Gastrocnemius medialis (tissue), 4 donors: ENCODE results near the gene ZYG11B. TPM values are rescaled to one million over a fixed set of nuclear protein-coding genes. Genes with fewer than 3 reads are reported as not detected.
"Not testable (repeated sequence)": the region's sequence is repeated elsewhere in the genome, so short reads cannot be mapped to it uniquely, and the experiment has no call there.

Experiments
- ATAC-seq, 2 donors: fragments of 150-250 bp; one replicate each; pipeline ENCODE4 v1.9.1; 2016
- DNase-seq, 2 donors: peaks; one replicate each; pipeline ENCODE4 v3.0.0-alpha.2; 2019
- H3K27ac ChIP-seq, 4 donors: fragments of 200-600 bp; sonication (generic); 1 replicate in 1 of 4; 2 replicates in 3 of 4; pipeline ENCODE4 v1.5.1; 2016 to 2018; ENCODE audit warnings: mild to moderate bottlenecking in 2 of 4, moderate library complexity in 1 of 4
- H3K27me3 ChIP-seq, 3 donors: fragments of 200-600 bp; sonication (generic) in 2 of 3; 1 replicate in 1 of 3; 2 replicates in 2 of 3; pipeline versions ENCODE4 v1.5.1 to v1.6.0; 2016 to 2019; ENCODE audit warnings: mild to moderate bottlenecking in 1 of 3, moderate library complexity in 1 of 3
- H3K36me3 ChIP-seq, 2 donors: fragments of 200-600 bp; sonication (generic) in 1 of 2; one replicate each; pipeline ENCODE4 v1.5.1; 2017 to 2018
- H3K4me1 ChIP-seq, 2 donors: fragments of 200-600 bp; sonication (generic) in 1 of 2; one replicate each; pipeline ENCODE4 v1.5.1; 2016 to 2017; ENCODE audit warnings: mild to moderate bottlenecking in 2 of 2
- H3K4me3 ChIP-seq, 4 donors: fragments of 200-600 bp; sonication (generic) in 3 of 4; 1 replicate in 1 of 4; 2 replicates in 3 of 4; pipeline ENCODE4 v1.5.1; 2016 to 2019; ENCODE audit warnings: mild to moderate bottlenecking in 2 of 4
- H3K9me3 ChIP-seq, 3 donors: fragments of 200-600 bp; sonication (generic) in 2 of 3; 1 replicate in 1 of 3; 2 replicates in 2 of 3; pipeline ENCODE4 v1.5.1; 2016 to 2019
- POLR2A ChIP-seq, 2 donors: fragments of 450-650 bp; IDR thresholded peaks; one replicate each; pipeline ENCODE4 v1.6.1; 2017; ENCODE audit warnings: antibody characterized with exemption in 2 of 2, mild to moderate bottlenecking in 2 of 2, moderate library complexity in 2 of 2
- in situ Hi-C, 4 donors: fragments of 200-750 bp; cut with MboI; loops; one replicate each; pipeline versions ENCODE4 v1.15.0 to v1.8.0; 2017; ENCODE audit warnings: low sequenced_read_pairs in 4 of 4
- intact Hi-C: fragments of 100-400 bp; cut with DNase I; formaldehyde crosslinking; loops from one replicate; pipeline ENCODE4 v1.15.1; 2023; ENCODE audit warnings: low total_unique reads
- total RNA-seq, 4 donors: library from RNA; depleted of rRNA; stranded (reverse); fragments of >200 nt; gene quantifications; one replicate each; pipeline versions ENCODE4 v1.1.0 to v1.2.3, GENCODE V29; 2016
- TF ChIP-seq, protein P1 (sequence below), 5 experiments: fragments of 450-650 bp in 3 of 5; fragments of 200-600 bp in 2 of 5; sonication (generic) in 2 of 5; IDR thresholded peaks in 4 of 5; conservative IDR thresholded peaks in 1 of 5; 1 replicate in 4 of 5; 2 replicates in 1 of 5; pipeline ENCODE4 v1.5.1; 2016 to 2019; ENCODE audit warnings: antibody characterized with exemption in 5 of 5, mild to moderate bottlenecking in 3 of 5, moderate library complexity in 3 of 5

The ZYG11B gene
- total RNA-seq, 4 donors from 2014 or later, result 136 to 248 (median 194) TPM

GRCh38 chr1:52795464-52795863 is 69.2 kb downstream of the ZYG11B start:
- no peaks in the 10 kb centered on the region for H3K4me1 ChIP-seq
- H3K27me3 ChIP-seq, result no peaks in the 10 kb centered on the region
- no peak overlapping the region for H3K27ac ChIP-seq
- in situ Hi-C loops (no loop called here), intact Hi-C loops (no loop called here)
- H3K4me3 ChIP-seq, result no peak overlapping the region
- DNase-seq (no peak), ATAC-seq (no peak)
- TF ChIP-seq, protein P1, sequence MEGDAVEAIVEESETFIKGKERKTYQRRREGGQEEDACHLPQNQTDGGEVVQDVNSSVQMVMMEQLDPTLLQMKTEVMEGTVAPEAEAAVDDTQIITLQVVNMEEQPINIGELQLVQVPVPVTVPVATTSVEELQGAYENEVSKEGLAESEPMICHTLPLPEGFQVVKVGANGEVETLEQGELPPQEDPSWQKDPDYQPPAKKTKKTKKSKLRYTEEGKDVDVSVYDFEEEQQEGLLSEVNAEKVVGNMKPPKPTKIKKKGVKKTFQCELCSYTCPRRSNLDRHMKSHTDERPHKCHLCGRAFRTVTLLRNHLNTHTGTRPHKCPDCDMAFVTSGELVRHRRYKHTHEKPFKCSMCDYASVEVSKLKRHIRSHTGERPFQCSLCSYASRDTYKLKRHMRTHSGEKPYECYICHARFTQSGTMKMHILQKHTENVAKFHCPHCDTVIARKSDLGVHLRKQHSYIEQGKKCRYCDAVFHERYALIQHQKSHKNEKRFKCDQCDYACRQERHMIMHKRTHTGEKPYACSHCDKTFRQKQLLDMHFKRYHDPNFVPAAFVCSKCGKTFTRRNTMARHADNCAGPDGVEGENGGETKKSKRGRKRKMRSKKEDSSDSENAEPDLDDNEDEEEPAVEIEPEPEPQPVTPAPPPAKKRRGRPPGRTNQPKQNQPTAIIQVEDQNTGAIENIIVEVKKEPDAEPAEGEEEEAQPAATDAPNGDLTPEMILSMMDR (IDR thresholded peaks at IDR 0.05 in 4 of 5, conservative IDR thresholded peaks at IDR 0.05 in 1 of 5), result no peak
- no peak for TF ChIP-seq POLR2A (IDR thresholded peaks at IDR 0.05)
- H3K9me3 ChIP-seq, result no peaks in the 10 kb centered on the region
- peaks cover 0 to 58% of the 10 kb centered on the region in 2 donors for H3K36me3 ChIP-seq

DNA sequence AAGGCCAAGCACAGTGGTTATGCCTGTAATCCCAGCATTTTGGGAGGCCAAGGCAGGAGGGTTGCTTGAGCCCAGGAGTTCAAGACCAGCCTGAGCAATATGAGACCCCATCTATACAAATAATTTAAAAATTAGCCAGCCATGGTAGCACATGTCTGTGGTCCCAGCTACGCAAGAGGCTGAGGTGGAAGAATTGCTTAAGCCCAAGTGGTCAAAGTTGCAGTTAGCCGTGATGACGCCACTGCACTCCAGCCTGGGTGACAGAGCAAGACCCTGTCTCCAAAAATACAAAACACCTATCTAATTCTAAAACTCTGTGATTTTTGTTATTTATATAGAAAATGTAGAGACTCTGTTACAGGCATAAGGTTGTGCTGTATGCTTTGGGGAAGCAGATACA is 72.1 kb downstream of the ZYG11B start:
- in situ Hi-C loops (no loop called here), intact Hi-C loops (no loop called here)
- Histone ChIP-seq H3K4me1 (no peaks in the 10 kb centered on the region), H3K27ac (no peak overlapping the region), H3K9me3 (no peaks in the 10 kb centered on the region), H3K36me3 (peaks cover 0 to 56% of the 10 kb centered on the region in 2 donors), H3K27me3 (no peaks in the 10 kb centered on the region), H3K4me3 (no peak overlapping the region)
- DNase-seq (no peak), ATAC-seq (no peak)
- no peak for TF ChIP-seq POLR2A (IDR thresholded peaks at IDR 0.05)
- TF ChIP-seq, protein P1 (IDR thresholded peaks at IDR 0.05 in 4 of 5, conservative IDR thresholded peaks at IDR 0.05 in 1 of 5), result no peak

DNA sequence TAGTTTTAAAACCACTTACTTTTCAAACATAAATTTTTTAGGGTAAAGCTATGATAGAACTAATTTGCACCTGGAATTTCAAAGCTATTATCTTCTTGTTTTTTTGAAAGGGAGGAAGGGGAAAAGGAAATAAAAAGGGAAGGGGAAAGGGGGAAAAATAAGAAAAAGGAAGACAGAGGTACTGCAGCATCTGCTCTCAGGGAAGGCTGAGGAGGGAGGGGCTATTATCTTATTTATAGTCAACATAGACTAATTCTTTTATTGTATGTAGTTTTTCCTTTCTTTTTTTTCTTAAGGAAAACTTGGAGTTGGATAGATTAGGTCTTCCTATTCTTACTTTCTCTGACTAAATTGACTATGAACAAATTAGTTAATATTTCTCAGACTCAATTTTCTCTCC is 74.8 kb downstream of the ZYG11B start:
- H3K9me3 ChIP-seq, result no peaks in the 10 kb centered on the region
- H3K27me3 ChIP-seq, result no peaks in the 10 kb centered on the region
- no peaks in the 10 kb centered on the region for H3K4me1 ChIP-seq
- in situ Hi-C loops, result no loop called here
- intact Hi-C loops, result no loop called here
- no peak overlapping the region for H3K4me3 ChIP-seq
- TF ChIP-seq POLR2A (IDR thresholded peaks at IDR 0.05), result no peak
- TF ChIP-seq, protein P1 (IDR thresholded peaks at IDR 0.05 in 4 of 5, conservative IDR thresholded peaks at IDR 0.05 in 1 of 5), result no peak
- ATAC-seq, result no peak
- peaks cover 0 to 59% of the 10 kb centered on the region in 2 donors for H3K36me3 ChIP-seq
- no peak overlapping the region for H3K27ac ChIP-seq
- no peak for DNase-seq

DNA sequence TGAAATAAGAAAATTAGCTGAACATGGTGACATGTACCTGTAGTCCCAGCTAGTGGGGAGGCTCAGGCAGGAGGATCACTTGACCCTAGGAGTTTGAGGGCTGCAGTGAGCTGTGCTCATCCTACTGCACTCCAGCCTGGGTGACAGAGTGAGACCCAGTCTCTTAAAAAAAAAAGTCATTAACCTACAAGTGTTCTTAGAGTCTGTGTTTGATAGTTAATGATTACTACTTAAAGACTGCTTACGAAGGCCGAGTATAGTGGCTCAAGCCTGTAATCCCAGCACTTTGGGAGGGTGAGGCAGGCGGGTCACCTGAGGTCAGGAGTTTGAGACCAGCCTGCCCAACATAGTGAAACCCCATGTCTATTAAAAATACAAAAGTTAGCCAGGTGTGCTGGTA is 77.8 kb downstream of the ZYG11B start:
- H3K27me3 ChIP-seq, in situ Hi-C loops, DNase-seq, H3K27ac ChIP-seq, H3K9me3 ChIP-seq, H3K4me1 ChIP-seq, intact Hi-C loops, ATAC-seq, H3K4me3 ChIP-seq: not testable (repeated sequence)
- H3K36me3 ChIP-seq, result peaks cover 0 to 49% of the 10 kb centered on the region in 2 donors

DNA sequence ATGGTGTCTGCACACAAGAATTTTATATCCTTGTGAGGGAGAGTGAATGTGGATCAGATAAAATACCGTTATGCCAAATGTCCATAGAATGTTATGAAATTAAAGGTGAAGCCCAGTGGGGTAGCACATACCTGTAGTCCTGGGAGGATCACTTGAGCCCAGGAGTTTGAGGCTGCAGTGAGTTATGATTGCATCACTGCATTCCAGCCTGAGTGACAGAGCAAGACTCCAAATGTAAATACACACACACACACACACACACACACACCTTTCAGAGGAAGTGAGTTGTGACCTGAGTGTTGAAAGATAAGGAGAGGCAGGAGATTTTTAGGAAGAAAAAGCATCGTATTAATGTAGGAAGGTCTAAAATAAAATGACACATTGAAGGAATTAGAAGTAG is 88.2 kb downstream of the ZYG11B start:
- DNase-seq (no peak), ATAC-seq (no peak)
- no peaks in the 10 kb centered on the region for H3K4me1 ChIP-seq
- no peaks in the 10 kb centered on the region for H3K27me3 ChIP-seq
- no peak overlapping the region for H3K27ac ChIP-seq
- intact Hi-C loops, result no loop called here
- no peaks in the 10 kb centered on the region for H3K9me3 ChIP-seq
- no peak for TF ChIP-seq POLR2A (IDR thresholded peaks at IDR 0.05)
- TF ChIP-seq, protein P1 (IDR thresholded peaks at IDR 0.05 in 4 of 5, conservative IDR thresholded peaks at IDR 0.05 in 1 of 5), result no peak
- in situ Hi-C loops, result no loop called here
- H3K36me3 ChIP-seq, result peaks cover 2 to 81% of the 10 kb centered on the region in 2 donors
- H3K4me3 ChIP-seq, result no peak overlapping the region

- intact Hi-C loops, in situ Hi-C loops, H3K4me3 ChIP-seq: not testable (repeated sequence)
These were observed 94.6 kb downstream of the ZYG11B start for GRCh38 chr1:52820830-52821229.

More at GRCh38 chr1:52820830-52821229, 94.6 kb downstream of the ZYG11B start:
- not testable (repeated sequence) for H3K27me3 ChIP-seq, H3K9me3 ChIP-seq, H3K4me1 ChIP-seq, ATAC-seq, DNase-seq, H3K27ac ChIP-seq
- peaks cover 2 to 60% of the 10 kb centered on the region in 2 donors for H3K36me3 ChIP-seq
